GM21737 (cell line): ENCODE data around the gene RSRC2.
"Not testable (repeated sequence)": the region's sequence is repeated elsewhere in the genome, so short reads cannot be mapped to it uniquely, and the experiment has no call there.

Experiments
- ATAC-seq: cut with Tn5 transposase; IDR thresholded peaks from one replicate; pipeline ENCODE4 v1.9.1; 2021; ENCODE audit warnings: mild to moderate bottlenecking, moderate library complexity; ENCODE audit not compliant: unreplicated experiment

RSRC2 gene

DNA sequence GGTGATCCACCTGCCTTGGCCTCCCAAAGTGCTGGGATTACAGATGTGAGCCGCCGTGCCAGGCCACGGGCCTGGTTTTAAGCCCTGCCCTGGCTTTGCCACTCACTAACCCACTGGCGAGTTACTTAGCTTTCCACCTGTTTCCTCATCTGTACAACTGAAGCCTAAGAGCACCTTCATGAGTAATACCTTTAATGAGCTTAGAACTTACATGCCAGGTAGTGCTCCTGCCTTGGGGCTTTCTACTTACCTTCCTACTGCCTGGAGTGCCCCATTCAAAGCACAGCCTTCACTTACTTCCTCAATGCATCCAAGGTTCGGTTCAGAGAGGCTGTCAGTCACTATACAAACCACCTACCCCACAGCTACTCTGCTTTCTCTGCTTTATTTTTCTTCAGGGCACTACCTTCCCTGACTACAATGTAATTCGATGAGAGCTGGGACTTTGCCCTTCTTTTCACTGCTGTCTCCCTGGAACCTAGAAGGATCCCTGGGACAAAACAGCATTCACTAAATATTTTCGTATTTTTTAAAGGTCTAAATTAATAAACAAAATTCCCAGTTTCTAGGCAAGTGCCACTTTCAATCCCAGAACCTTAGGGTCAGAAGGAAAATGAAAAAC is 39.8 kb downstream of the RSRC2 start:
- no peak for ATAC-seq

- ATAC-seq = not testable (repeated sequence)
Observed at GRCh38 chr12:122486360-122486759, 40.4 kb downstream of the RSRC2 start.

DNA sequence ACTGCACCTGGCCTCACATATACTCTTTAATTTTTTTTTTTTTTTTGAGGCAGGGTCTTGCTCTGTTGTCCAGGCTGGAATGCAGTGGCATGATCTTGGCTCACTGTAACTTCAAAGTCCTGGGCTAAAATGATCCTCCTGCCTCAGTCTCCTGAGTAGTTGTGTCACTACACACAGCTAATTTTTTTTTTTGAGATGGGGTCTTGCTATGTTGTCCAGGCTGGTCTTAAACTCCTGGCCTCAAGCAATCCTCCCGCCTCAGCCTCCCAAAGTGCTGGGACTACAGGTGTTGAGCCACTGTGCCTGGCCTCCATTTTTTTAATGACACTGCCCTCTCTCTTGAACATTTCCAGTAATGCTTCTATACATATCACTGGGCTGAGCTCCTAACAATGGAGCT is 42.4 kb downstream of the RSRC2 start:
- not testable (repeated sequence) for ATAC-seq

GRCh38 chr12:122483969-122484368 is 42.8 kb downstream of the RSRC2 start:
- no peak for ATAC-seq

- ATAC-seq = no peak
Observed at GRCh38 chr12:122481861-122482260, 44.9 kb downstream of the RSRC2 start.

- no peak for ATAC-seq
Observed at GRCh38 chr12:122480753-122481152, 46.0 kb downstream of the RSRC2 start.

DNA sequence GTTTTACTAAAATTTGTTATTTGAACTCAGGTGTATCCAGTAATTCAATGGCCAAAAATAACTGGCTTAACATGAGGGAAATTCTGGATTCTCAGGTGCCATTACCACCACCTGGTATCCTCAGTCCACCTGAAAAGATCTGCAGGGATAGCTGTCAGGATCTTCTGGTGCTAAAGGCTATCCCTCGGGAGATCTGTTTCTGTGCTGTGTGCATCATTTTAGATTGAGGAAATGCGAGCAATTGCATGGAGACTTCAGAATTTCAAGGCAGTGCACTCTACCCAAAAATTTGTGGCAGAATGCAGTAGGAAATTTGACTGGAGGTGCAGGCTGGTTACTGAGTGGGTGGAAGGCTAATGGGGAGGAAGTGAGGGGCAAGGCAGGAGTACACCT is 52.4 kb downstream of the RSRC2 start:
- ATAC-seq = no peak

- no peak for ATAC-seq
Observed at GRCh38 chr12:122473543-122474323, 53.0 kb downstream of the RSRC2 start.

- ATAC-seq = no peak
Observed at GRCh38 chr12:122471324-122472226, 55.2 kb downstream of the RSRC2 start.

GRCh38 chr12:122470576-122470975 is 56.2 kb downstream of the RSRC2 start:
- not testable (repeated sequence) for ATAC-seq

GRCh38 chr12:122469856-122470255 is 56.9 kb downstream of the RSRC2 start:
- not testable (repeated sequence) for ATAC-seq

- no peak for ATAC-seq
Observed at GRCh38 chr12:122467983-122468382, 58.8 kb downstream of the RSRC2 start.

DNA sequence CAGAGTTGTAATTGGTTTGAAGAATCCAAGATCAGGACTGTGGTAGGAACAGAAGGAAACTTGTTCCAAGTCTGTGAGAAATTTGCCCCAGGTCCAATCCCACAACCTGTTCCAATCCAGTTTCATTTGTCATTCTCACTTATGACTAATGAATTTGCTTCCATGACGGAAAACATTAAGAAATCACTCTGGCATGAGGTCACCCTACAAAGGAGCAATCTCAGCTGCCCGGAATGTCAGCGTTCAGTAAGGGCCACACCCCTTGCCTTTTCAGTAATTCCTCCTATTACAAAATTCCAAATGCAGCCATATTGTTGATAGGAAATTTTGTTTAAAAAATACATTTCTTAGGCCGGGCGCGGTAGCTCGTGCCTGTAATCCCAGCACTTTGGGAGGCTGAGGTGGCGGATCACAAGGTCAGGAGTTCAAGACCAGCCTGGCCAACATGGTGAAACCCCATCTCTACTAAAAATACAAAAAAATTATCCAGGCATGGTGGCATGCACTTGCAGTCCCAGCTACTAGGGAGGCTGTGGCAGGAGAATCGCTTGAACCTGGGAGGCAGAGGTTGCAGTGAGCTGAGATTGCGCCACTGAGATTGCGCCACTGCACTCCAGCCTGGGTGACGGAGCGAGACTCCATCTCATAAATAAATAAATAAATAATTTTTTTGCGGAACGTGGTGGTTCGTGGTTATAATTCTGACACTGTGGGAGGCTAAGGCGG is 62.3 kb downstream of the RSRC2 start:
- not testable (repeated sequence) for ATAC-seq

DNA sequence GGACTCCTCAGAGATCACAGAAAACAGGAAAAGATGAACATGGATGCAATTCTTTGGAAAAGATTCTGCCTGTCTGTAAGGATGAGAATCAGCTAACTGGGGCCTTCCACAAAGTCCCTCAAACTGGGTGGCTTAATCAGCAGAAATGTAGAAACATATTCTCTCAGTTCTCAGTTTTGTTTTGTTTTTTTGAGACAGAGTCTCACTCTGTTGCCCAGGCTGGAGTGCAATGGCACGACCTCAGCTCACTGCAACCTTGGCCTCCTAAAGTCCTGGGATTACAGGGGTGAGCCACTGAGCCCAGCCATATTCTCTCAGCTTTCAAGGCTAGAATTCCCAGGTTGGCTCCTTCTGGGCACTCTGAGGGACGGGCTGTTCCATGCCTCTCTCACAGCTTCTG is 66.1 kb downstream of the RSRC2 start:
- no peak for ATAC-seq

DNA sequence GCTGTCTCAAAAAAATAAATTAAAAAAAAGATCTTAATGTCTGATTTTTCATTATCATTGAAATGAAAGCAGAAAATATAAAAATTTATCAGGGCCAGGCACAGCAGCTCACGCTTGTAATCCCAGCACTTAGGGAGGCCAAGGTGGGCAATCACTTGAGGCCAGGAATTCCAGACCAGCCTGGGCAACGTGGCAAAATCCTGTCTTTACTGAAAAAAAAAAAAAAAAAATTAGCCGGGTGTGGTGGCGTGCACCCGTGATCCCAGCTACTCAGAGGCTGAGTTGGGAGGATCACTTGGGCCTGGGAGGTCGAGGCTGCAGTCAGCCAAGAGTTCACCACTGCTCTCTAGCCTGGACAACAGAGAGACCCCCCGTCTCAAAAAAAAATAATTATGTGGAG is 66.7 kb downstream of the RSRC2 start:
- ATAC-seq = no peak

GRCh38 chr12:122459211-122459610 is 67.5 kb downstream of the RSRC2 start:
- no peak for ATAC-seq

DNA sequence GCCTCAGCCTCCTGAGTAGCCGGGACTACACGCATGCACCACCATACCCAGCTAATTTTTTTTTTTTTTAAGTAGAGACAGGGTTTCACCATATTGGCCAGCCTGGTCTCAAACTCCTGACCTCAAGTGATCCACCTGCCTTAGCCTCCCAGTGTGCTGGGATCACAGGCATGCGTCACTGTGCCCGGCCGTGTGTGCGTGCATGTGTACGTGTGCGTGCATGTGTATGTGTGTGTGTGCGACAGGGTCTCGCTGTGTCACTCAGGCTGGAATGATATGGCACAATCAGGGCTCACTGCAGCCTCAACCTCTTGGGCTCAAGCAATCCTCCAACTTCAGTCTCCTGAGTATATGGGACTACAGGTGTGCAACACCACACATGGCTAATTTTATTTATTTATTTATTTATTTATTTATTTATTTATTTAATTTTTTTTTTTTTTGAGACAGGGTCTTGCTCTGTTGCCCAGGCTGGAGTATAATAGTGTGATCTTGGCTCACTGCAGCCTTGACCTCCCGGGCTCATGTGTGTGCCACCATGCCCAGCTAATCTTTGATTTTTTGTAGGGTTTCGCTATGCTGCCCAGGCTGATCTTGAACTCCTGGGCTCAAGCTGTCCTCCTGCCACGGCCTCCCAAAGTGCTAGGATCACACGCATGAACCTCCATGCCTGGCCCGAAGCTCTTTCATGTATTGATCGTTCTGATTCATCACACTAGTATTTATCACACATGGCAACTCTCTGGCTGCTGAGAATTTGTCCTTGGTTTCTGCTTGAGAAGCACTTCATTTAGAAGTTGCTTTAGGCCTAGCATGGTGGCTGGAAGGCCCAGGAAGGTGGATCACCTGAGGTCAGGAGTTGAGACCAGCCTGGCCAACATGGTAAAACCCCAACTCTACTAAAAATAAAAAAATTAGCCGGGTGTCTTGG is 68.4 kb downstream of the RSRC2 start:
- no peak for ATAC-seq

- no peak for ATAC-seq
Observed at GRCh38 chr12:122457627-122458026, 69.1 kb downstream of the RSRC2 start.

GRCh38 chr12:122454739-122455138 is 72.0 kb downstream of the RSRC2 start:
- ATAC-seq = no peak

GRCh38 chr12:122454250-122454721 is 72.5 kb downstream of the RSRC2 start:
- ATAC-seq = no peak
